ENCODE data around the gene FITM2. TPM values are rescaled to one million over a fixed set of nuclear protein-coding genes. Genes with fewer than 3 reads are reported as not detected.

FITM2 gene
- polyA plus RNA-seq (2013): 1.6 TPM

GRCh38 chr20:44310664-44311639 lies at the start of gene FITM2:
FITM2 (minus strand) TSS chr20:44311202; CDS start chr20:44311148, 54 bp downstream.
- POLR2A ChIA-PET: no interaction called here
- 0% methylated on average over 63 of the region's 70 CpGs for WGBS (ENCODE audit: insufficient coverage)

GRCh38 chr20:44360221-44360620 lies 49.2 kb upstream of the FITM2 start:
- Histone ChIP-seq H3K9me3 (ENCODE audit: control extremely low read depth in 1 of 5, control insufficient read depth in 4 of 5, insufficient read depth in 2 of 5, low read depth in 1 of 5, low read length in 4 of 5) (peaks cover 0 to 1% (median 0%) of the 10 kb centered on the region in 5 experiments), H3K4me3 (ENCODE audit: control insufficient read depth in 1 of 7, extremely low read depth in 1 of 7, insufficient read depth in 4 of 7, low read depth in 2 of 7, low read length in 6 of 7) (no peak overlapping the region), H3K4me1 (ENCODE audit: control extremely low read depth in 1 of 4, control insufficient read depth in 4 of 4, insufficient read depth in 4 of 4, low read length in 3 of 4) (no peaks in the 10 kb centered on the region), H3K27me3 (replicated peaks in 2 of 5; ENCODE audit: control insufficient read depth in 4 of 5, insufficient read depth in 5 of 5, low read length in 4 of 5) (peaks cover 2 to 7% (median 5%) of the 10 kb centered on the region in 5 experiments), H3K27ac (ENCODE audit: insufficient read depth in 1 of 2, low read depth in 1 of 2, low read length in 2 of 2, poor library complexity in 1 of 2, severe bottlenecking in 2 of 2) (no peak overlapping the region), H3K36me3 (ENCODE audit: control insufficient read depth in 4 of 4, insufficient read depth in 4 of 4, low read length in 3 of 4) (no peaks in the 10 kb centered on the region)
- ChIA-PET POLR2A (no interaction called here), CTCF (no interaction called here)
- DNase-seq: no peak

More at GRCh38 chr20:44310664-44311639, at the start of gene FITM2:
- Histone ChIP-seq H3K9me3 (ENCODE audit: control extremely low read depth in 1 of 5, control insufficient read depth in 4 of 5, insufficient read depth in 2 of 5, low read depth in 1 of 5, low read length in 4 of 5) (no peaks in the 10 kb centered on the region), H3K36me3 (ENCODE audit: control insufficient read depth in 4 of 4, insufficient read depth in 4 of 4, low read length in 3 of 4) (no peaks in the 10 kb centered on the region), H3K4me1 (ENCODE audit: control extremely low read depth in 1 of 4, control insufficient read depth in 4 of 4, insufficient read depth in 4 of 4, low read length in 3 of 4) (peaks cover 0 to 14% (median 13%) of the 10 kb centered on the region in 4 experiments), H3K27me3 (replicated peaks in 2 of 5; ENCODE audit: control insufficient read depth in 4 of 5, insufficient read depth in 5 of 5, low read length in 4 of 5) (no peaks in the 10 kb centered on the region), H3K27ac (ENCODE audit: insufficient read depth in 1 of 2, low read depth in 1 of 2, low read length in 2 of 2, poor library complexity in 1 of 2, severe bottlenecking in 2 of 2) (peak within 1 kb of the TSS in 1 of 2 experiments; percentile 19), H3K4me3 (ENCODE audit: control insufficient read depth in 1 of 7, extremely low read depth in 1 of 7, insufficient read depth in 4 of 7, low read depth in 2 of 7, low read length in 6 of 7) (peak within 1 kb of the TSS; percentile 62 to 90 (median 80))
- DNase-seq: peak; percentile 95 to 97 (median 96)
- CTCF ChIA-PET: interaction anchor here (0.5 to 8.2 kb wide), 19 partner anchors 9 to 194 kb away, joined by 3 to 166 read pairs (median 4); no protein-coding TSS in a partner anchor

- no peak overlapping the region for H3K4me3 ChIP-seq (ENCODE audit: control insufficient read depth in 1 of 7, extremely low read depth in 1 of 7, insufficient read depth in 4 of 7, low read depth in 2 of 7, low read length in 6 of 7)
- H3K9me3 ChIP-seq (ENCODE audit: control extremely low read depth in 1 of 5, control insufficient read depth in 4 of 5, insufficient read depth in 2 of 5, low read depth in 1 of 5, low read length in 4 of 5): peaks cover 0 to 1% (median 0%) of the 10 kb centered on the region in 5 experiments
- POLR2A ChIA-PET: no interaction called here
- no peaks in the 10 kb centered on the region for H3K4me1 ChIP-seq (ENCODE audit: control extremely low read depth in 1 of 4, control insufficient read depth in 4 of 4, insufficient read depth in 4 of 4, low read length in 3 of 4)
- no peak for DNase-seq
- CTCF ChIA-PET: no interaction called here
- 72% methylated on average over 3 of the region's 8 CpGs for WGBS (ENCODE audit: insufficient coverage)
- no peak overlapping the region for H3K27ac ChIP-seq (ENCODE audit: insufficient read depth in 1 of 2, low read depth in 1 of 2, low read length in 2 of 2, poor library complexity in 1 of 2, severe bottlenecking in 2 of 2)
- no peaks in the 10 kb centered on the region for H3K36me3 ChIP-seq (ENCODE audit: control insufficient read depth in 4 of 4, insufficient read depth in 4 of 4, low read length in 3 of 4)
- H3K27me3 ChIP-seq (replicated peaks in 2 of 5; ENCODE audit: control insufficient read depth in 4 of 5, insufficient read depth in 5 of 5, low read length in 4 of 5): peaks cover 2 to 7% (median 5%) of the 10 kb centered on the region in 5 experiments
Measured at GRCh38 chr20:44358776-44359175, 47.8 kb upstream of the FITM2 start.

GRCh38 chr20:44357555-44358125 lies 46.6 kb upstream of the FITM2 start:
- Histone ChIP-seq H3K27ac (ENCODE audit: insufficient read depth in 1 of 2, low read depth in 1 of 2, low read length in 2 of 2, poor library complexity in 1 of 2, severe bottlenecking in 2 of 2) (no peak overlapping the region), H3K4me1 (ENCODE audit: control extremely low read depth in 1 of 4, control insufficient read depth in 4 of 4, insufficient read depth in 4 of 4, low read length in 3 of 4) (no peaks in the 10 kb centered on the region), H3K9me3 (ENCODE audit: control extremely low read depth in 1 of 5, control insufficient read depth in 4 of 5, insufficient read depth in 2 of 5, low read depth in 1 of 5, low read length in 4 of 5) (peaks cover 0 to 1% (median 0%) of the 10 kb centered on the region in 5 experiments), H3K27me3 (replicated peaks in 2 of 5; ENCODE audit: control insufficient read depth in 4 of 5, insufficient read depth in 5 of 5, low read length in 4 of 5) (peaks cover 2 to 7% (median 5%) of the 10 kb centered on the region in 5 experiments), H3K4me3 (ENCODE audit: control insufficient read depth in 1 of 7, extremely low read depth in 1 of 7, insufficient read depth in 4 of 7, low read depth in 2 of 7, low read length in 6 of 7) (no peak overlapping the region), H3K36me3 (ENCODE audit: control insufficient read depth in 4 of 4, insufficient read depth in 4 of 4, low read length in 3 of 4) (no peaks in the 10 kb centered on the region)
- no CpG with 5 or more reads among the region's 4 CpGs for WGBS (ENCODE audit: insufficient coverage)
- ChIA-PET POLR2A (no interaction called here), CTCF (no interaction called here)
- DNase-seq: no peak

GRCh38 chr20:44357020-44357419 lies 46.0 kb upstream of the FITM2 start:
- Histone ChIP-seq H3K27ac (ENCODE audit: insufficient read depth in 1 of 2, low read depth in 1 of 2, low read length in 2 of 2, poor library complexity in 1 of 2, severe bottlenecking in 2 of 2) (no peak overlapping the region), H3K4me1 (ENCODE audit: control extremely low read depth in 1 of 4, control insufficient read depth in 4 of 4, insufficient read depth in 4 of 4, low read length in 3 of 4) (no peaks in the 10 kb centered on the region), H3K36me3 (ENCODE audit: control insufficient read depth in 4 of 4, insufficient read depth in 4 of 4, low read length in 3 of 4) (no peaks in the 10 kb centered on the region), H3K27me3 (replicated peaks in 2 of 5; ENCODE audit: control insufficient read depth in 4 of 5, insufficient read depth in 5 of 5, low read length in 4 of 5) (peaks cover 2 to 7% (median 5%) of the 10 kb centered on the region in 5 experiments), H3K4me3 (ENCODE audit: control insufficient read depth in 1 of 7, extremely low read depth in 1 of 7, insufficient read depth in 4 of 7, low read depth in 2 of 7, low read length in 6 of 7) (no peak overlapping the region), H3K9me3 (ENCODE audit: control extremely low read depth in 1 of 5, control insufficient read depth in 4 of 5, insufficient read depth in 2 of 5, low read depth in 1 of 5, low read length in 4 of 5) (peaks cover 0 to 1% (median 0%) of the 10 kb centered on the region in 5 experiments)
- WGBS (ENCODE audit: insufficient coverage): 63% methylated on average over 1 of the region's 2 CpGs
- DNase-seq: no peak
- CTCF ChIA-PET: no interaction called here
- POLR2A ChIA-PET: no interaction called here

GRCh38 chr20:44356353-44356723 lies 45.3 kb upstream of the FITM2 start:
- WGBS (ENCODE audit: insufficient coverage): 93% methylated on average over 14 of the region's 14 CpGs
- Histone ChIP-seq H3K36me3 (ENCODE audit: control insufficient read depth in 4 of 4, insufficient read depth in 4 of 4, low read length in 3 of 4) (no peaks in the 10 kb centered on the region), H3K27ac (ENCODE audit: insufficient read depth in 1 of 2, low read depth in 1 of 2, low read length in 2 of 2, poor library complexity in 1 of 2, severe bottlenecking in 2 of 2) (no peak overlapping the region), H3K9me3 (ENCODE audit: control extremely low read depth in 1 of 5, control insufficient read depth in 4 of 5, insufficient read depth in 2 of 5, low read depth in 1 of 5, low read length in 4 of 5) (peaks cover 0 to 1% (median 0%) of the 10 kb centered on the region in 5 experiments), H3K4me3 (ENCODE audit: control insufficient read depth in 1 of 7, extremely low read depth in 1 of 7, insufficient read depth in 4 of 7, low read depth in 2 of 7, low read length in 6 of 7) (no peak overlapping the region), H3K4me1 (ENCODE audit: control extremely low read depth in 1 of 4, control insufficient read depth in 4 of 4, insufficient read depth in 4 of 4, low read length in 3 of 4) (no peaks in the 10 kb centered on the region), H3K27me3 (replicated peaks in 2 of 5; ENCODE audit: control insufficient read depth in 4 of 5, insufficient read depth in 5 of 5, low read length in 4 of 5) (peaks cover 0 to 6% (median 5%) of the 10 kb centered on the region in 5 experiments)
- CTCF ChIA-PET: no interaction called here
- POLR2A ChIA-PET: no interaction called here
- no peak for DNase-seq

All from common myeloid progenitor, CD34-positive (primary cell).